HCT116 (cell line): ENCODE results near the gene DEPDC4. TPM values are rescaled to one million over a fixed set of nuclear protein-coding genes. Genes with fewer than 3 reads are reported as not detected.
"Not testable (repeated sequence)": the region's sequence is repeated elsewhere in the genome, so short reads cannot be mapped to it uniquely, and the experiment has no call there.

Experiments used
- ATAC-seq: fragments of 200-7000 bp; cut with Tn5 transposase; 2 replicates; pipeline ENCODE4 v1.9.1; 2020; ENCODE audit warnings: mild to moderate bottlenecking, moderate library complexity
- BruUV-seq: library from RNA; stranded (reverse); fragments of 400-500 nt; replicated peaks from 2 replicates; lab custom pipeline; 2021; lab: Mats Ljungman, UMichigan
- CTCF ChIA-PET: fragments of 300-600 bp; sonication (Branson Sonifier 250); formaldehyde crosslinking; loops from one replicate; lab custom pipeline; 2021; ENCODE audit warnings: antibody characterized with exemption; lab: Charles Lee
- POLR2A ChIA-PET: fragments of 300-600, 350-600 bp; sonication (Branson Sonifier 250); formaldehyde crosslinking; loops from one replicate; lab custom pipeline; 2021; ENCODE audit warnings: antibody characterized with exemption; lab: Charles Lee
- RAD21 ChIA-PET, 2 experiments: fragments of 300-600 bp; sonication (Branson Sonifier 250); formaldehyde crosslinking; loops; one replicate each; lab custom pipeline; 2023; ENCODE audit warnings: low total read pairs in 2 of 2; ENCODE audit not compliant: uncharacterized antibody in 2 of 2, unreplicated experiment in 2 of 2, low non-redundant PET in 1 of 2; lab: Charles Lee
- DNase-seq: peaks from one replicate; pipeline ENCODE4 v3.0.0-alpha.2; 2010; ENCODE audit warnings: low read depth, low spot score
- H2AFZ ChIP-seq: fragments of 200-600 bp; shearing (Covaris generic), sonication (generic); 2 replicates; pipeline ENCODE4 v1.6.1; 2017; ENCODE audit warnings: low read depth, mixed run types, mixed read lengths, antibody characterized with exemption, low read length; ENCODE audit not compliant: poor library complexity, severe bottlenecking
- H3K27ac ChIP-seq: 2 replicates; pipeline ENCODE4 v1.5.1; 2012; ENCODE audit warnings: low read depth, low read length
- H3K27me3 ChIP-seq: fragments of 200-600 bp; sonication (generic); 2 replicates; pipeline ENCODE4 v1.6.1; 2016; ENCODE audit warnings: mixed run types, low read length, mixed read lengths; ENCODE audit not compliant: insufficient read depth
- H3K36me3 ChIP-seq, 2 experiments: fragments of 200-500 bp in 1 of 2; fragments of 200-600 bp in 1 of 2; sonication (Bioruptor generic) in 1 of 2; sonication (generic) in 1 of 2; 2 replicates each; pipeline versions ENCODE4 v1.5.1 to v1.6.1; 2014 to 2016; ENCODE audit warnings: low read length in 2 of 2, inconsistent platforms in 1 of 2, mixed read lengths in 1 of 2, mixed run types in 1 of 2; ENCODE audit not compliant: insufficient read depth in 2 of 2, control insufficient read depth in 1 of 2
- H3K4me1 ChIP-seq, 2 experiments: fragments of 200-600 bp in 1 of 2; sonication (generic) in 1 of 2; 2 replicates each; pipeline versions ENCODE4 v1.5.1 to v1.6.1; 2012 to 2017; ENCODE audit warnings: low read length in 2 of 2, inconsistent platforms in 1 of 2, mild to moderate bottlenecking in 1 of 2, mixed read lengths in 1 of 2, mixed run types in 1 of 2, moderate library complexity in 1 of 2; ENCODE audit not compliant: insufficient read depth in 2 of 2, control insufficient read depth in 1 of 2
- H3K4me2 ChIP-seq: fragments of 200-600 bp; sonication (generic); 2 replicates; pipeline ENCODE4 v1.6.1; 2017; ENCODE audit warnings: mixed run types, low read length, mixed read lengths
- H3K4me3 ChIP-seq, 2 experiments: fragments of 200-600 bp in 1 of 2; sonication (generic) in 1 of 2; replicated peaks in 1 of 2; 2 replicates each; pipeline ENCODE4 v1.5.1; 2011 to 2016; ENCODE audit warnings: low read length in 2 of 2, control low read depth in 1 of 2, low read depth in 1 of 2, mild to moderate bottlenecking in 1 of 2, mixed read lengths in 1 of 2, mixed run types in 1 of 2
- H3K79me2 ChIP-seq: fragments of 200-600 bp; sonication (generic); 2 replicates; pipeline ENCODE4 v1.6.1; 2017; ENCODE audit warnings: mild to moderate bottlenecking, mixed run types, low read length, moderate library complexity, mixed read lengths; ENCODE audit not compliant: insufficient read depth
- H3K9ac ChIP-seq: fragments of 200-600 bp; sonication (generic); 2 replicates; pipeline ENCODE4 v1.6.1; 2016; ENCODE audit warnings: low read length, mixed read lengths
- H3K9me2 ChIP-seq: fragments of 200-600 bp; sonication (generic), shearing (Covaris generic); 2 replicates; pipeline ENCODE4 v1.6.1; 2017; ENCODE audit warnings: mixed run types, mild to moderate bottlenecking, moderate library complexity; ENCODE audit not compliant: insufficient read depth
- H3K9me3 ChIP-seq, 2 experiments: fragments of 200-500 bp in 1 of 2; fragments of 200-600 bp in 1 of 2; sonication (Bioruptor generic) in 1 of 2; sonication (generic) in 1 of 2; 2 replicates each; pipeline ENCODE4 v1.6.1; 2014 to 2017; ENCODE audit warnings: low read length in 2 of 2, mixed read lengths in 2 of 2, inconsistent platforms in 1 of 2, low read depth in 1 of 2, mild to moderate bottlenecking in 1 of 2, mixed run types in 1 of 2, moderate library complexity in 1 of 2; ENCODE audit not compliant: control insufficient read depth in 1 of 2, insufficient read depth in 1 of 2
- H4K20me1 ChIP-seq: fragments of 200-600 bp; sonication (generic), shearing (Covaris generic); 2 replicates; pipeline ENCODE4 v1.6.1; 2017; ENCODE audit warnings: mixed run types, mild to moderate bottlenecking, moderate library complexity; ENCODE audit not compliant: insufficient read depth
- ATF3 ChIP-seq: IDR thresholded peaks from 2 replicates; pipeline ENCODE4 v1.6.1; 2012
- CBX3 ChIP-seq: IDR thresholded peaks from 2 replicates; pipeline ENCODE4 v1.6.1; 2012; ENCODE audit warnings: low read depth
- CEBPB ChIP-seq: IDR thresholded peaks from 2 replicates; pipeline ENCODE4 v1.6.1; 2012; ENCODE audit warnings: low read depth
- EZH2phosphoT487 ChIP-seq: fragments of 200-600 bp; IDR thresholded peaks from 2 replicates; pipeline ENCODE4 v1.6.1; 2018; ENCODE audit warnings: antibody characterized with exemption, borderline replicate concordance
- POLR2A ChIP-seq: IDR thresholded peaks from 2 replicates; pipeline ENCODE4 v1.7.0; 2011; ENCODE audit warnings: borderline replicate concordance; ENCODE audit not compliant: insufficient read depth, insufficient read length; ENCODE audit errors: extremely low read depth
- REST ChIP-seq: IDR thresholded peaks from 2 replicates; pipeline ENCODE4 v1.6.1; 2012; ENCODE audit warnings: low read depth
- YY1 ChIP-seq: IDR thresholded peaks from 2 replicates; pipeline ENCODE4 v1.6.1; 2011; ENCODE audit warnings: low read length, low read depth, moderate library complexity, mild to moderate bottlenecking; ENCODE audit not compliant: insufficient replicate concordance; ENCODE audit errors: extremely low read depth
- ZBTB33 ChIP-seq: IDR thresholded peaks from 2 replicates; pipeline ENCODE4 v1.6.1; 2011; ENCODE audit warnings: mild to moderate bottlenecking, low read length, moderate library complexity; ENCODE audit not compliant: insufficient replicate concordance; ENCODE audit errors: extremely low read depth
- ZNF274 ChIP-seq: fragments of 200-500 bp; sonication (Bioruptor generic); IDR thresholded peaks from 2 replicates; pipeline ENCODE4 v1.6.1; 2014; ENCODE audit warnings: mild to moderate bottlenecking, low read depth, low read length, inconsistent platforms
- intact Hi-C: fragments of 100-400 bp; cut with micrococcal nuclease; formaldehyde crosslinking; loops from 2 replicates; pipeline ENCODE4 v1.10.0; 2022
- total RNA-seq: library from RNA; stranded (reverse); gene quantifications from one replicate; pipeline ENCODE4 v1.2.1, GENCODE V29; 2021; ENCODE audit not compliant: unreplicated experiment

DEPDC4 gene
- total RNA-seq, 1 experiment from 2014 or later: 3.4 TPM

GRCh38 chr12:100294366-100294765, 27.5 kb upstream of the DEPDC4 start:
- H3K4me1 ChIP-seq, H3K27me3 ChIP-seq, H3K27ac ChIP-seq, H3K9me3 ChIP-seq, RAD21 ChIA-PET, H3K4me3 ChIP-seq, CTCF ChIA-PET, intact Hi-C loops, POLR2A ChIA-PET, BruUV-seq, H3K9ac ChIP-seq, H4K20me1 ChIP-seq, H3K4me2 ChIP-seq, H3K79me2 ChIP-seq, H2AFZ ChIP-seq, H3K36me3 ChIP-seq, ATAC-seq, H3K9me2 ChIP-seq, DNase-seq: not testable (repeated sequence)

GRCh38 chr12:100293017-100293416, 26.1 kb upstream of the DEPDC4 start:
- ChIA-PET POLR2A (no interaction called here), RAD21 (interaction anchor here in 1 of 2 experiments (0.7 kb wide), 1 partner anchor 112 kb away, joined by 3 read pairs; no protein-coding TSS in a partner anchor), CTCF (no interaction called here)
- TF ChIP-seq ZBTB33 (no peak), CEBPB (no peak), YY1 (no peak), ATF3 (no peak), ZNF274 (no peak), POLR2A (no peak), REST (no peak), CBX3 (no peak), EZH2phosphoT487 (no peak)
- no TSS peak for BruUV-seq
- H2AFZ ChIP-seq: no peak overlapping the region
- H3K27ac ChIP-seq: no peak overlapping the region
- intact Hi-C loops: no loop called here
- H3K4me2 ChIP-seq: no peak overlapping the region
- H3K4me3 ChIP-seq: no peak overlapping the region
- no peaks in the 10 kb centered on the region for H3K9me2 ChIP-seq
- H4K20me1 ChIP-seq: no peaks in the 10 kb centered on the region
- ATAC-seq: no peak
- H3K27me3 ChIP-seq: no peaks in the 10 kb centered on the region
- H3K9ac ChIP-seq: no peak overlapping the region
- no peak for DNase-seq
- 0 out of 4 replicates have a peak, but pooled peaks cover 0 to 2% of the 10 kb centered on the region in 2 experiments for H3K36me3 ChIP-seq
- no peaks in the 10 kb centered on the region for H3K4me1 ChIP-seq
- no peaks in the 10 kb centered on the region for H3K9me3 ChIP-seq
- H3K79me2 ChIP-seq: no peaks in the 10 kb centered on the region
